Panc1 (cell line): ENCODE measurements around the gene KIF26B. TPM values are rescaled to one million over a fixed set of nuclear protein-coding genes. Genes with fewer than 3 reads are reported as not detected.
"Not testable (repeated sequence)": the region's sequence is repeated elsewhere in the genome, so short reads cannot be mapped to it uniquely, and the experiment has no call there.

ENCODE experiments used
- ATAC-seq: fragments of 200-7000 bp; cut with Tn5 transposase; 2 replicates; pipeline ENCODE4 v1.9.1; 2020; ENCODE audit warnings: mild to moderate bottlenecking, moderate library complexity
- BruUV-seq: library from RNA; stranded (reverse); fragments of 400-500 nt; replicated peaks from 2 replicates; lab custom pipeline; 2021; lab: Mats Ljungman, UMichigan
- CTCF ChIA-PET: fragments of 300-600 bp; sonication (Branson Sonifier 250); formaldehyde crosslinking; loops from one replicate; lab custom pipeline; 2022; ENCODE audit warnings: antibody characterized with exemption; lab: Charles Lee
- POLR2A ChIA-PET: fragments of 300-600 bp; sonication (Branson Sonifier 250); formaldehyde crosslinking; loops from one replicate; lab custom pipeline; 2022; ENCODE audit warnings: antibody characterized with exemption; lab: Charles Lee
- DNase-seq: peaks from one replicate; pipeline ENCODE4 v3.0.0-alpha.2; 2010; ENCODE audit warnings: low read depth, low spot score
- H3K27ac ChIP-seq: 2 replicates; pipeline ENCODE4 v1.5.1; 2011; ENCODE audit warnings: mild to moderate bottlenecking, low read length, inconsistent platforms
- H3K27me3 ChIP-seq: fragments of 200-500 bp; sonication (Bioruptor generic); 2 replicates; pipeline ENCODE4 v1.6.0; 2014; ENCODE audit warnings: low read length, inconsistent platforms; ENCODE audit not compliant: control insufficient read depth, insufficient read depth
- H3K36me3 ChIP-seq: fragments of 200-500 bp; sonication (Bioruptor generic); 2 replicates; pipeline ENCODE4 v1.5.1; 2014; ENCODE audit warnings: inconsistent platforms, mild to moderate bottlenecking, low read length, moderate library complexity; ENCODE audit not compliant: control insufficient read depth, insufficient read depth
- H3K4me1 ChIP-seq: 2 replicates; pipeline ENCODE4 v1.5.1; 2011; ENCODE audit warnings: inconsistent platforms, mild to moderate bottlenecking, low read length, moderate library complexity; ENCODE audit not compliant: control insufficient read depth, insufficient read depth
- H3K4me3 ChIP-seq, 2 experiments: 2 replicates each; pipeline ENCODE4 v1.5.1; 2011 to 2012; ENCODE audit warnings: low read depth in 2 of 2, low read length in 2 of 2, mild to moderate bottlenecking in 2 of 2, inconsistent platforms in 1 of 2, moderate library complexity in 1 of 2
- H3K9me3 ChIP-seq: fragments of 200-500 bp; sonication (Bioruptor generic); 2 replicates; pipeline ENCODE4 v1.5.1; 2014; ENCODE audit warnings: low read depth, mild to moderate bottlenecking, inconsistent platforms, low read length, moderate library complexity; ENCODE audit not compliant: control insufficient read depth, insufficient read depth
- CTCF ChIP-seq: fragments of 450-650 bp; IDR thresholded peaks from 2 replicates; pipeline ENCODE4 v1.5.1; 2017; ENCODE audit warnings: mild to moderate bottlenecking
- POLR2AphosphoS5 ChIP-seq: IDR thresholded peaks from 2 replicates; pipeline ENCODE4 v1.6.1; 2012; ENCODE audit warnings: mild to moderate bottlenecking, low read depth, low read length, moderate library complexity
- REST ChIP-seq, 2 experiments: IDR thresholded peaks; 2 replicates each; pipeline ENCODE4 v1.6.1; 2011 to 2012; ENCODE audit warnings: low read depth in 2 of 2, control low read depth in 1 of 2, low read length in 1 of 2, mild to moderate bottlenecking in 1 of 2, moderate library complexity in 1 of 2; ENCODE audit not compliant: insufficient read depth in 1 of 2
- SIN3A ChIP-seq: IDR thresholded peaks from 2 replicates; pipeline ENCODE4 v1.6.1; 2012; ENCODE audit warnings: low read depth, mild to moderate bottlenecking, low read length, moderate library complexity, borderline replicate concordance; ENCODE audit not compliant: insufficient read depth
- TCF7L2 ChIP-seq: IDR thresholded peaks from 2 replicates; pipeline ENCODE4 v1.6.1; 2011; ENCODE audit warnings: mild to moderate bottlenecking, low read depth, low read length, inconsistent platforms
- in situ Hi-C: cut with HindIII; loops from 2 replicates; pipeline ENCODE4 v1.10.0; 2016; ENCODE audit warnings: low sequenced_read_pairs, low pct_unique_long_range_greater_than_20kb
- intact Hi-C: fragments of 100-400 bp; cut with micrococcal nuclease; formaldehyde crosslinking; loops from one replicate; pipeline ENCODE4 v1.10.0; 2022; ENCODE audit not compliant: unreplicated experiment
- total RNA-seq: library from RNA; stranded (reverse); gene quantifications from one replicate; pipeline ENCODE4 v1.2.1, GENCODE V29; 2021; ENCODE audit not compliant: unreplicated experiment

KIF26B gene
- total RNA-seq, 1 experiment from 2014 or later: 0.33 TPM

- H3K36me3 ChIP-seq: no peaks in the 10 kb centered on the region
- H3K9me3 ChIP-seq: no peaks in the 10 kb centered on the region
- DNase-seq: no peak
- no peaks in the 10 kb centered on the region for H3K4me1 ChIP-seq
- no peak overlapping the region for H3K4me3 ChIP-seq
- BruUV-seq: no TSS peak
- no peak for TF ChIP-seq POLR2AphosphoS5
- ChIA-PET POLR2A (no interaction called here), CTCF (no interaction called here)
- H3K27ac ChIP-seq: no peak overlapping the region
- intact Hi-C loops (no loop called here), in situ Hi-C loops (no loop called here)
- H3K27me3 ChIP-seq: peaks cover 19% of the 10 kb centered on the region
- no peak for ATAC-seq
Observed at GRCh38 chr1:245401881-245402587, 247.2 kb downstream of the KIF26B start.

GRCh38 chr1:245402998-245403397 lies 248.2 kb downstream of the KIF26B start:
- DNase-seq, H3K4me3 ChIP-seq, H3K4me1 ChIP-seq, intact Hi-C loops, H3K36me3 ChIP-seq, H3K27ac ChIP-seq, H3K9me3 ChIP-seq, BruUV-seq, POLR2A ChIA-PET, ATAC-seq, CTCF ChIA-PET, in situ Hi-C loops: not testable (repeated sequence)
- peaks cover 17% of the 10 kb centered on the region for H3K27me3 ChIP-seq

- no peak for DNase-seq
- intact Hi-C loops: no loop called here
- H3K36me3 ChIP-seq: no peaks in the 10 kb centered on the region
- POLR2A ChIA-PET: no interaction called here
- TF ChIP-seq POLR2AphosphoS5: no peak
- TF ChIP-seq SIN3A: no peak
- no peak for TF ChIP-seq CTCF
- TF ChIP-seq TCF7L2: no peak
- TF ChIP-seq REST (IDR thresholded peaks at IDR 0.05; ENCODE audit: insufficient read depth in 1 of 2, low read depth in 2 of 2, low read length in 1 of 2): no peak
- CTCF ChIA-PET: no interaction called here
- H3K4me1 ChIP-seq: peaks cover 6% of the 10 kb centered on the region; the same call in 1 of the 2 replicates
- in situ Hi-C loops: no loop called here
- no peak overlapping the region for H3K4me3 ChIP-seq
- no peaks in the 10 kb centered on the region for H3K9me3 ChIP-seq
- no TSS peak for BruUV-seq
- no peak overlapping the region for H3K27ac ChIP-seq
- peaks cover 9% of the 10 kb centered on the region for H3K27me3 ChIP-seq
- no peak for ATAC-seq
Observed at GRCh38 chr1:245404527-245404926, 249.7 kb downstream of the KIF26B start.
